Breast epithelium (tissue), 4 donors: Measurements from ENCODE around the gene WDR91. TPM values are rescaled to one million over a fixed set of nuclear protein-coding genes. Genes with fewer than 3 reads are reported as not detected.

Experiments used
- DNase-seq, 2 donors: peaks; one replicate each; pipeline ENCODE4 v3.0.0-alpha.2; 2019; ENCODE audit warnings: low spot score in 2 of 2
- H3K27ac ChIP-seq, 2 donors: fragments of 200-600 bp; sonication (generic) in 1 of 2; one replicate each; pipeline ENCODE4 v1.5.1; 2016 to 2019; ENCODE audit warnings: mild to moderate bottlenecking in 1 of 2
- H3K27me3 ChIP-seq, 2 donors: fragments of 200-600 bp; sonication (generic) in 1 of 2; one replicate each; pipeline versions ENCODE4 v1.5.1 to v1.6.0; 2017 to 2019; ENCODE audit warnings: control low read depth in 1 of 2, mild to moderate bottlenecking in 1 of 2
- H3K36me3 ChIP-seq: fragments of 200-600 bp; one replicate; pipeline ENCODE4 v1.5.1; 2019
- H3K4me1 ChIP-seq, 2 donors: fragments of 200-600 bp; sonication (generic); one replicate each; pipeline ENCODE4 v1.5.1; 2016 to 2019; ENCODE audit warnings: control low read depth in 1 of 2
- H3K4me3 ChIP-seq, 3 donors: fragments of 200-600 bp; sonication (generic); 1 replicate in 2 of 3; 2 replicates in 1 of 3; pipeline ENCODE4 v1.5.1; 2016 to 2019; ENCODE audit warnings: mild to moderate bottlenecking in 3 of 3, moderate library complexity in 2 of 3
- H3K9me3 ChIP-seq, 2 donors: fragments of 200-600 bp; sonication (generic) in 1 of 2; one replicate each; pipeline ENCODE4 v1.5.1; 2016 to 2019; ENCODE audit warnings: control low read depth in 1 of 2
- CTCF ChIP-seq, 3 donors: fragments of 450-650 bp; IDR thresholded peaks; one replicate each; pipeline ENCODE4 v1.5.1; 2016 to 2017; ENCODE audit warnings: antibody characterized with exemption in 3 of 3, mild to moderate bottlenecking in 3 of 3, moderate library complexity in 3 of 3
- POLR2A ChIP-seq: fragments of 450-650 bp; IDR thresholded peaks from one replicate; pipeline ENCODE4 v1.6.1; 2016; ENCODE audit warnings: antibody characterized with exemption, mild to moderate bottlenecking, moderate library complexity
- POLR2AphosphoS5 ChIP-seq, 3 donors: sonication (generic); formaldehyde crosslinking; IDR thresholded peaks; one replicate each; pipeline ENCODE4 v1.6.1; 2017; ENCODE audit warnings: antibody characterized with exemption in 3 of 3
- intact Hi-C: fragments of 100-400 bp; cut with DNase I; formaldehyde crosslinking; loops from one replicate; pipeline ENCODE4 v1.15.1; 2023; ENCODE audit warnings: low total_unique reads
- total RNA-seq, 3 donors: library from RNA; depleted of rRNA; stranded (reverse); fragments of >200 nt; gene quantifications; one replicate each; pipeline ENCODE4 v1.1.0, GENCODE V29; 2016

Gene WDR91
- total RNA-seq, 3 donors from 2014 or later, result 21.4 to 26.5 (median 23.1) TPM

- Histone ChIP-seq H3K27ac (peak overlapping the region; percentile 54 to 63), H3K9me3 (peaks cover 10 to 20% of the 10 kb centered on the region in 2 donors), H3K4me3 (no peak overlapping the region), H3K36me3 (peaks cover 3% of the 10 kb centered on the region), H3K27me3 (no peaks in the 10 kb centered on the region), H3K4me1 (no peaks in the 10 kb centered on the region)
- intact Hi-C loops, result no loop called here
- DNase-seq, result no peak
- TF ChIP-seq CTCF (IDR thresholded peaks at IDR 0.05) (no peak), POLR2AphosphoS5 (IDR thresholded peaks at IDR 0.05) (no peak), POLR2A (no peak)
Measured at GRCh38 chr7:135159359-135160085, 51.8 kb downstream of the WDR91 start.

GRCh38 chr7:135158874-135159273, 52.5 kb downstream of the WDR91 start:
- Histone ChIP-seq H3K27me3 (no peaks in the 10 kb centered on the region), H3K36me3 (no peaks in the 10 kb centered on the region), H3K27ac (peak overlapping the region; percentile 54 to 63), H3K9me3 (peaks cover 10 to 20% of the 10 kb centered on the region in 2 donors), H3K4me3 (no peak overlapping the region), H3K4me1 (no peaks in the 10 kb centered on the region)
- intact Hi-C loops, result no loop called here
- TF ChIP-seq POLR2A (no peak), CTCF (IDR thresholded peaks at IDR 0.05) (no peak), POLR2AphosphoS5 (IDR thresholded peaks at IDR 0.05) (no peak)
- DNase-seq, result no peak

GRCh38 chr7:135158141-135158655, 53.1 kb downstream of the WDR91 start:
- Histone ChIP-seq H3K27me3 (no peaks in the 10 kb centered on the region), H3K4me1 (no peaks in the 10 kb centered on the region), H3K9me3 (peaks cover 10 to 20% of the 10 kb centered on the region in 2 donors), H3K27ac (peak overlapping the region; percentile 54 to 63), H3K36me3 (no peaks in the 10 kb centered on the region), H3K4me3 (no peak overlapping the region)
- DNase-seq, result no peak
- TF ChIP-seq POLR2AphosphoS5 (IDR thresholded peaks at IDR 0.05), result no peak
- no peak for TF ChIP-seq POLR2A
- TF ChIP-seq CTCF (IDR thresholded peaks at IDR 0.05), result no peak
- intact Hi-C loops, result no loop called here

GRCh38 chr7:135156290-135156689, 55.0 kb downstream of the WDR91 start:
- no peaks in the 10 kb centered on the region for H3K4me1 ChIP-seq
- no peak for DNase-seq
- TF ChIP-seq POLR2A (no peak), POLR2AphosphoS5 (IDR thresholded peaks at IDR 0.05) (no peak), CTCF (IDR thresholded peaks at IDR 0.05) (no peak)
- H3K27ac ChIP-seq, result no peak overlapping the region
- no peak overlapping the region for H3K4me3 ChIP-seq
- H3K36me3 ChIP-seq, result no peaks in the 10 kb centered on the region
- intact Hi-C loops, result no loop called here
- no peaks in the 10 kb centered on the region for H3K27me3 ChIP-seq
- H3K9me3 ChIP-seq, result peaks cover 10 to 20% of the 10 kb centered on the region in 2 donors

GRCh38 chr7:135154734-135155133, 56.6 kb downstream of the WDR91 start:
- Histone ChIP-seq H3K36me3 (no peaks in the 10 kb centered on the region), H3K9me3 (peaks cover 10 to 20% of the 10 kb centered on the region in 2 donors), H3K4me3 (no peak overlapping the region), H3K4me1 (no peaks in the 10 kb centered on the region), H3K27me3 (no peaks in the 10 kb centered on the region), H3K27ac (no peak overlapping the region)
- intact Hi-C loops, result no loop called here
- TF ChIP-seq CTCF (IDR thresholded peaks at IDR 0.05), result no peak
- TF ChIP-seq POLR2A, result no peak
- no peak for TF ChIP-seq POLR2AphosphoS5 (IDR thresholded peaks at IDR 0.05)
- no peak for DNase-seq
